ENCODE results near the gene OR10P1.

Gene OR10P1

GRCh38 chr12:55619354-55620138 is 17.1 kb upstream of the OR10P1 start:
- peak; percentile 58 for TF ChIP-seq CTCF (IDR thresholded peaks at IDR 0.05; ENCODE audit: control insufficient read depth, insufficient read depth, low read depth, low read length, missing control alignments)
- no peak overlapping the region for H3K4me3 ChIP-seq (ENCODE audit: control insufficient read depth, low read depth, low read length)
- DNase-seq (ENCODE audit: low read depth): peak; percentile 84

- no peak for TF ChIP-seq CTCF (IDR thresholded peaks at IDR 0.05; ENCODE audit: control insufficient read depth, insufficient read depth, low read depth, low read length, missing control alignments)
- H3K4me3 ChIP-seq (ENCODE audit: control insufficient read depth, low read depth, low read length): no peak overlapping the region
- no peak for DNase-seq (ENCODE audit: low read depth)
Measured at GRCh38 chr12:55624056-55624455, 12.6 kb upstream of the OR10P1 start.

GRCh38 chr12:55626154-55626553 is 10.5 kb upstream of the OR10P1 start:
- no peak overlapping the region for H3K4me3 ChIP-seq (ENCODE audit: control insufficient read depth, low read depth, low read length)
- TF ChIP-seq CTCF (IDR thresholded peaks at IDR 0.05; ENCODE audit: control insufficient read depth, insufficient read depth, low read depth, low read length, missing control alignments): no peak
- no peak for DNase-seq (ENCODE audit: low read depth)

GRCh38 chr12:55629058-55629841 is 7.4 kb upstream of the OR10P1 start:
- no peak for TF ChIP-seq CTCF (IDR thresholded peaks at IDR 0.05; ENCODE audit: control insufficient read depth, insufficient read depth, low read depth, low read length, missing control alignments)
- H3K4me3 ChIP-seq (ENCODE audit: control insufficient read depth, low read depth, low read length): no peak overlapping the region
- no peak for DNase-seq (ENCODE audit: low read depth)

- no peak overlapping the region for H3K4me3 ChIP-seq (ENCODE audit: control insufficient read depth, low read depth, low read length)
- no peak for DNase-seq (ENCODE audit: low read depth)
- no peak for TF ChIP-seq CTCF (IDR thresholded peaks at IDR 0.05; ENCODE audit: control insufficient read depth, insufficient read depth, low read depth, low read length, missing control alignments)
Measured at GRCh38 chr12:55631056-55631455, 5.6 kb upstream of the OR10P1 start.

- DNase-seq (ENCODE audit: low read depth): no peak
- TF ChIP-seq CTCF (IDR thresholded peaks at IDR 0.05; ENCODE audit: control insufficient read depth, insufficient read depth, low read depth, low read length, missing control alignments): no peak
- no peak overlapping the region for H3K4me3 ChIP-seq (ENCODE audit: control insufficient read depth, low read depth, low read length)
Measured at GRCh38 chr12:55631733-55632132, 5.0 kb upstream of the OR10P1 start.

Measured in AG09309 (cell line).